ENCODE measurements around the gene TIGIT. TPM values are rescaled to one million over a fixed set of nuclear protein-coding genes. Genes with fewer than 3 reads are reported as not detected.

Gene TIGIT
- total RNA-seq: not detected in 2 replicates

GRCh38 chr3:114293838-114294535, at the start of gene TIGIT:
Gene TIGIT (plus strand): TSS chr3:114294028. CDS start chr3:114294062, 34 bp downstream.

Other genes with a start within 250 kb of the TIGIT start
- gene CCDC191, start 237.5 kb upstream of the TIGIT start, total RNA-seq: 1.2 and 2.3 TPM in 2 replicates
- 17.8 and 20.6 TPM in 2 replicates for gene QTRT2, start 237.3 kb upstream of the TIGIT start, total RNA-seq
- gene DRD3, start 115.0 kb upstream of the TIGIT start, total RNA-seq: not detected in 2 replicates
- gene ZNF80, start 56.5 kb upstream of the TIGIT start, total RNA-seq: not detected in 2 replicates

Measured in smooth muscle cell of the umbilical artery (primary cell).